ENCODE data around the gene MATN4. TPM values are rescaled to one million over a fixed set of nuclear protein-coding genes. Genes with fewer than 3 reads are reported as not detected.

Gene MATN4
- total RNA-seq, 4 donors from 2014 or later = not detected

- Histone ChIP-seq H3K9me3 (no peaks in the 10 kb centered on the region), H3K4me1 (peaks cover 0 to under 1% (median 0%) of the 10 kb centered on the region in 4 donors), H3K4me3 (no peak overlapping the region), H3K36me3 (no peaks in the 10 kb centered on the region), H3K27ac (no peak overlapping the region), H3K27me3 (peaks cover 45% of the 10 kb centered on the region)
- DNase-seq = no peak
- TF ChIP-seq EP300 (IDR thresholded peaks at IDR 0.05; ENCODE audit: low read depth) = no peak
- TF ChIP-seq POLR2A (IDR thresholded peaks at IDR 0.05) = no peak
- no peak for TF ChIP-seq CTCF (IDR thresholded peaks at IDR 0.05)
- no peak for TF ChIP-seq POLR2AphosphoS5 (IDR thresholded peaks at IDR 0.05)
- intact Hi-C loops (cut with DNase I; ENCODE audit: low total_unique reads) = no loop called here
- in situ Hi-C loops (cut with MboI; ENCODE audit: low pct_ligation_motif_present in 1 of 4, low pct_unique_long_range_greater_than_20kb in 1 of 4, low sequenced_read_pairs in 3 of 4) = no loop called here
These were observed 59.5 kb downstream of the MATN4 start for GRCh38 chr20:45248609-45249008.

- H3K9me3 ChIP-seq = no peaks in the 10 kb centered on the region
- H3K4me3 ChIP-seq = no peak overlapping the region
- WGBS, 2 donors (ENCODE audit: low coverage in 1 of 2) = 33 to 68% methylated on average over 1 of the region's 1 CpG
- TF ChIP-seq EP300 (IDR thresholded peaks at IDR 0.05; ENCODE audit: low read depth) (no peak), CTCF (IDR thresholded peaks at IDR 0.05) (no peak), POLR2AphosphoS5 (IDR thresholded peaks at IDR 0.05) (no peak), POLR2A (IDR thresholded peaks at IDR 0.05) (no peak)
- H3K27me3 ChIP-seq = peaks cover 50% of the 10 kb centered on the region
- no peaks in the 10 kb centered on the region for H3K4me1 ChIP-seq
- no peaks in the 10 kb centered on the region for H3K36me3 ChIP-seq
- H3K27ac ChIP-seq = no peak overlapping the region
- DNase-seq = no peak
- intact Hi-C loops (cut with DNase I; ENCODE audit: low total_unique reads) (no loop called here), in situ Hi-C loops (cut with MboI; ENCODE audit: low pct_ligation_motif_present in 1 of 4, low pct_unique_long_range_greater_than_20kb in 1 of 4, low sequenced_read_pairs in 3 of 4) (no loop called here)
These were observed 60.2 kb downstream of the MATN4 start for GRCh38 chr20:45247865-45248264.

DNA sequence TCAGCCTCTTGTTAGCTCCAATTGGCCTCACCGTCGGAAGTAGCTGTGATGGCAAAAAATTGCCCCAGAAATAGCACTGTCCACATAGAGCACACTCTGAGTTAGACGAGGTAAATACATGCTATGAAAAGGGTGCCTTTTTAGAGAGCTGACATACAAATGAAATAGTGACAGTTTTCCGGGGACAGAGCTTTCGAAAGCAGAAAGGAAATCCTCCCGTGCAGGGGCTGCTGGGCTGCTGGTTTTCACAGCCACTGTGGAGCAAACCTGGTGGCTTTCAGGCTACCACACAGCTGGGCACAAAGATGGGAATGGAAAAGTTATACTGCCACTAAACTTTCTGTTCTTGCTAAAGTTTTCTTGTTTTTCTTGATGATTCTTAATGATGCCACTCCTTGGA is 62.0 kb downstream of the MATN4 start:
- H3K27ac ChIP-seq = no peak overlapping the region
- TF ChIP-seq EP300 (IDR thresholded peaks at IDR 0.05; ENCODE audit: low read depth) = no peak
- TF ChIP-seq POLR2A (IDR thresholded peaks at IDR 0.05) = no peak
- TF ChIP-seq POLR2AphosphoS5 (IDR thresholded peaks at IDR 0.05) = no peak
- no peak for TF ChIP-seq CTCF (IDR thresholded peaks at IDR 0.05)
- intact Hi-C loops (cut with DNase I; ENCODE audit: low total_unique reads) = no loop called here
- H3K27me3 ChIP-seq = peaks cover 50% of the 10 kb centered on the region
- 60 to 64% methylated on average over 6 of the region's 6 CpGs for WGBS, 2 donors (ENCODE audit: low coverage in 1 of 2)
- H3K9me3 ChIP-seq = no peaks in the 10 kb centered on the region
- H3K36me3 ChIP-seq = no peaks in the 10 kb centered on the region
- DNase-seq = no peak
- H3K4me3 ChIP-seq = no peak overlapping the region
- H3K4me1 ChIP-seq = peaks cover 0 to 4% (median 0%) of the 10 kb centered on the region in 4 donors
- in situ Hi-C loops (cut with MboI; ENCODE audit: low pct_ligation_motif_present in 1 of 4, low pct_unique_long_range_greater_than_20kb in 1 of 4, low sequenced_read_pairs in 3 of 4) = no loop called here

Other genes starting within 250 kb of the MATN4 start
- gene KCNS1, start 207.2 kb downstream of the MATN4 start, total RNA-seq = under 1 TPM in 2 of 4 donors, not detected in 2; 0.55 to 0.64 TPM
- gene WFDC5, start 193.1 kb downstream of the MATN4 start, total RNA-seq = not detected
- gene WFDC12, start 183.8 kb downstream of the MATN4 start, total RNA-seq = under 1 TPM in 1 of 4 donors, not detected in 3; 0.68 TPM
- 100 to 1,000 TPM in 3 of 4 donors, not detected in 1; 197 to 285 (median 250) TPM for gene PI3, start 133.4 kb downstream of the MATN4 start, total RNA-seq
- gene SEMG1, start 101.3 kb downstream of the MATN4 start, total RNA-seq = under 1 TPM in 1 of 4 donors, not detected in 3; 0.27 TPM
- gene SEMG2, start 86.9 kb downstream of the MATN4 start, total RNA-seq = not detected
- 10 to 100 TPM; 16.1 to 90.3 (median 48.2) TPM for gene SLPI, start 53.7 kb downstream of the MATN4 start, total RNA-seq
- gene RBPJL, start 1.5 kb downstream of the MATN4 start, total RNA-seq = not detected
- gene SDC4, start 40.1 kb upstream of the MATN4 start, total RNA-seq = 100 to 1,000 TPM in 2 of 4 donors, 10 to 100 TPM in 2; 60.7 to 140 (median 94.3) TPM
- 10 to 100 TPM in 3 of 4 donors, 1 to 10 TPM in 1; 5.6 to 64.7 (median 38.4) TPM for gene SYS1, start 54.9 kb upstream of the MATN4 start, total RNA-seq
- under 1 TPM in 1 of 4 donors, not detected in 3; 0.14 TPM for gene TP53TG5, start 70.0 kb upstream of the MATN4 start, total RNA-seq
- 100 to 1,000 TPM in 1 of 4 donors, 10 to 100 TPM in 3; 74.5 to 122 (median 84.9) TPM for gene DBNDD2, start 100.0 kb upstream of the MATN4 start, total RNA-seq
- 100 to 1,000 TPM in 2 of 4 donors, 10 to 100 TPM in 2; 88.3 to 321 (median 108) TPM for gene PIGT, start 107.8 kb upstream of the MATN4 start, total RNA-seq
- 100 to 1,000 TPM in 1 of 4 donors, 10 to 100 TPM in 3; 11.0 to 325 (median 38.8) TPM for gene WFDC2, start 161.5 kb upstream of the MATN4 start, total RNA-seq
- not detected for gene SPINT3, start 207.3 kb upstream of the MATN4 start, total RNA-seq
- gene WFDC6, start 231.2 kb upstream of the MATN4 start, total RNA-seq = not detected
- not detected for gene EPPIN, start 239.1 kb upstream of the MATN4 start, total RNA-seq

All from transverse colon (tissue), 4 donors.